Effector CD8-positive, alpha-beta T cell (primary cell): ENCODE data around the gene STK24.
"Not testable (repeated sequence)": the region's sequence is repeated elsewhere in the genome, so short reads cannot be mapped to it uniquely, and the experiment has no call there.

ENCODE experiments used
- DNase-seq: peaks from one replicate; lab custom pipeline; 2025; lab: John Stamatoyannopoulos, UW

STK24 gene

GRCh38 chr13:98436233-98436910 lies 140.5 kb downstream of the STK24 start:
- DNase-seq: no peak

- no peak for DNase-seq
These were observed 141.5 kb downstream of the STK24 start for GRCh38 chr13:98435376-98435775.

- no peak for DNase-seq
These were observed 142.8 kb downstream of the STK24 start for GRCh38 chr13:98434060-98434459.

GRCh38 chr13:98433654-98434053 lies 143.3 kb downstream of the STK24 start:
- no peak for DNase-seq

- DNase-seq: no peak
These were observed 144.3 kb downstream of the STK24 start for GRCh38 chr13:98432638-98433037.

- no peak for DNase-seq
These were observed 146.8 kb downstream of the STK24 start for GRCh38 chr13:98429977-98430736.

GRCh38 chr13:98429531-98429930 lies 147.4 kb downstream of the STK24 start:
- DNase-seq: no peak

- no peak for DNase-seq
These were observed 147.8 kb downstream of the STK24 start for GRCh38 chr13:98429081-98429480.

- DNase-seq: no peak
These were observed 148.5 kb downstream of the STK24 start for GRCh38 chr13:98428256-98428966.

- DNase-seq: no peak
These were observed 149.4 kb downstream of the STK24 start for GRCh38 chr13:98427331-98427995.

GRCh38 chr13:98423417-98423816 lies 153.5 kb downstream of the STK24 start:
- no peak for DNase-seq

GRCh38 chr13:98422046-98422445 lies 154.9 kb downstream of the STK24 start:
- no peak for DNase-seq

- no peak for DNase-seq
These were observed 156.2 kb downstream of the STK24 start for GRCh38 chr13:98420554-98421175.

- DNase-seq: no peak
These were observed 156.9 kb downstream of the STK24 start for GRCh38 chr13:98419786-98420553.

GRCh38 chr13:98416408-98416807 lies 160.5 kb downstream of the STK24 start:
- no peak for DNase-seq

GRCh38 chr13:98415326-98416070 lies 161.4 kb downstream of the STK24 start:
- DNase-seq: no peak

GRCh38 chr13:98413796-98414195 lies 163.1 kb downstream of the STK24 start:
- no peak for DNase-seq

GRCh38 chr13:98413278-98413677 lies 163.6 kb downstream of the STK24 start:
- DNase-seq: not testable (repeated sequence)

GRCh38 chr13:98411617-98412265 lies 165.2 kb downstream of the STK24 start:
- no peak for DNase-seq

- DNase-seq: no peak
These were observed 165.9 kb downstream of the STK24 start for GRCh38 chr13:98411013-98411412.
